ENCODE measurements around the gene WDFY4. TPM values are rescaled to one million over a fixed set of nuclear protein-coding genes. Genes with fewer than 3 reads are reported as not detected.

WDFY4 gene
- total and polyA plus RNA-seq, 9 of the 15 experiments (the other 6 are each of a cell fraction or from before 2014, with no cell fraction given): 0.01 to 0.02 (median 0.01) TPM; not detected in 6

DNA sequence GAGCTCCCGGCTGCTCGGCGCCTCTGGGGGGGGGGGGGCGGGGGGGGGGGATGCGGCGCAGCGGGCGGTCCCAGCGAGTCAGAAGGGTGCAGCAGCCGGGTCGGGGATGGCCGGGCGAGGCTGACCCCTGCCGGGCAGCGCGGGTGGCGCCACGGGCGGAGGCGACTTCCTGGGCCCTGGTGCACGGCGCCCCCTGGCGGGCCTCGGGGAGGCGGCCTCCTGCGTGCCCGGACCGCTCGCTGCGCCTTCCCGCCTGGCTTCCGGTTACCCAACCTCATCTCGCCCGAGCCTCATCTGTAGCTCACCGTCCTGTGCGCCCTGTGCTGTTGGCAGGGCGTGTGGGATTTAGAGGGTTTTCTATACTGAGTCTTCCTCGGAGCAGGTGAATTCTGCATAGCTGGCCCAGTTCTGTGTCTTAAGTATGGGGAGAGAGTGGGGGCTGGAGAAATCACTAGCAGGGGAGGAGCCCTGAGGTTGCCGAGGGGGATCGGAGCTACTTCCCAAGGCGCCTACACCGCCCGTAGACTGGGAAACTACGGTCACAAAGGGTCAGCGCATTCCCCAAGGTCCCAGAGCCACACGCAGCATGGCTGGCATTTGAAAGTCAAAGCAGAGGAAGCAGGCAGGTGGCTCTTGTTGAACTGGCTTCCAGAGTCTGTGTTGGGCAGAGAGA lies 28.3 kb upstream of the WDFY4 start (continued):
- TF ChIP-seq, protein P1, sequence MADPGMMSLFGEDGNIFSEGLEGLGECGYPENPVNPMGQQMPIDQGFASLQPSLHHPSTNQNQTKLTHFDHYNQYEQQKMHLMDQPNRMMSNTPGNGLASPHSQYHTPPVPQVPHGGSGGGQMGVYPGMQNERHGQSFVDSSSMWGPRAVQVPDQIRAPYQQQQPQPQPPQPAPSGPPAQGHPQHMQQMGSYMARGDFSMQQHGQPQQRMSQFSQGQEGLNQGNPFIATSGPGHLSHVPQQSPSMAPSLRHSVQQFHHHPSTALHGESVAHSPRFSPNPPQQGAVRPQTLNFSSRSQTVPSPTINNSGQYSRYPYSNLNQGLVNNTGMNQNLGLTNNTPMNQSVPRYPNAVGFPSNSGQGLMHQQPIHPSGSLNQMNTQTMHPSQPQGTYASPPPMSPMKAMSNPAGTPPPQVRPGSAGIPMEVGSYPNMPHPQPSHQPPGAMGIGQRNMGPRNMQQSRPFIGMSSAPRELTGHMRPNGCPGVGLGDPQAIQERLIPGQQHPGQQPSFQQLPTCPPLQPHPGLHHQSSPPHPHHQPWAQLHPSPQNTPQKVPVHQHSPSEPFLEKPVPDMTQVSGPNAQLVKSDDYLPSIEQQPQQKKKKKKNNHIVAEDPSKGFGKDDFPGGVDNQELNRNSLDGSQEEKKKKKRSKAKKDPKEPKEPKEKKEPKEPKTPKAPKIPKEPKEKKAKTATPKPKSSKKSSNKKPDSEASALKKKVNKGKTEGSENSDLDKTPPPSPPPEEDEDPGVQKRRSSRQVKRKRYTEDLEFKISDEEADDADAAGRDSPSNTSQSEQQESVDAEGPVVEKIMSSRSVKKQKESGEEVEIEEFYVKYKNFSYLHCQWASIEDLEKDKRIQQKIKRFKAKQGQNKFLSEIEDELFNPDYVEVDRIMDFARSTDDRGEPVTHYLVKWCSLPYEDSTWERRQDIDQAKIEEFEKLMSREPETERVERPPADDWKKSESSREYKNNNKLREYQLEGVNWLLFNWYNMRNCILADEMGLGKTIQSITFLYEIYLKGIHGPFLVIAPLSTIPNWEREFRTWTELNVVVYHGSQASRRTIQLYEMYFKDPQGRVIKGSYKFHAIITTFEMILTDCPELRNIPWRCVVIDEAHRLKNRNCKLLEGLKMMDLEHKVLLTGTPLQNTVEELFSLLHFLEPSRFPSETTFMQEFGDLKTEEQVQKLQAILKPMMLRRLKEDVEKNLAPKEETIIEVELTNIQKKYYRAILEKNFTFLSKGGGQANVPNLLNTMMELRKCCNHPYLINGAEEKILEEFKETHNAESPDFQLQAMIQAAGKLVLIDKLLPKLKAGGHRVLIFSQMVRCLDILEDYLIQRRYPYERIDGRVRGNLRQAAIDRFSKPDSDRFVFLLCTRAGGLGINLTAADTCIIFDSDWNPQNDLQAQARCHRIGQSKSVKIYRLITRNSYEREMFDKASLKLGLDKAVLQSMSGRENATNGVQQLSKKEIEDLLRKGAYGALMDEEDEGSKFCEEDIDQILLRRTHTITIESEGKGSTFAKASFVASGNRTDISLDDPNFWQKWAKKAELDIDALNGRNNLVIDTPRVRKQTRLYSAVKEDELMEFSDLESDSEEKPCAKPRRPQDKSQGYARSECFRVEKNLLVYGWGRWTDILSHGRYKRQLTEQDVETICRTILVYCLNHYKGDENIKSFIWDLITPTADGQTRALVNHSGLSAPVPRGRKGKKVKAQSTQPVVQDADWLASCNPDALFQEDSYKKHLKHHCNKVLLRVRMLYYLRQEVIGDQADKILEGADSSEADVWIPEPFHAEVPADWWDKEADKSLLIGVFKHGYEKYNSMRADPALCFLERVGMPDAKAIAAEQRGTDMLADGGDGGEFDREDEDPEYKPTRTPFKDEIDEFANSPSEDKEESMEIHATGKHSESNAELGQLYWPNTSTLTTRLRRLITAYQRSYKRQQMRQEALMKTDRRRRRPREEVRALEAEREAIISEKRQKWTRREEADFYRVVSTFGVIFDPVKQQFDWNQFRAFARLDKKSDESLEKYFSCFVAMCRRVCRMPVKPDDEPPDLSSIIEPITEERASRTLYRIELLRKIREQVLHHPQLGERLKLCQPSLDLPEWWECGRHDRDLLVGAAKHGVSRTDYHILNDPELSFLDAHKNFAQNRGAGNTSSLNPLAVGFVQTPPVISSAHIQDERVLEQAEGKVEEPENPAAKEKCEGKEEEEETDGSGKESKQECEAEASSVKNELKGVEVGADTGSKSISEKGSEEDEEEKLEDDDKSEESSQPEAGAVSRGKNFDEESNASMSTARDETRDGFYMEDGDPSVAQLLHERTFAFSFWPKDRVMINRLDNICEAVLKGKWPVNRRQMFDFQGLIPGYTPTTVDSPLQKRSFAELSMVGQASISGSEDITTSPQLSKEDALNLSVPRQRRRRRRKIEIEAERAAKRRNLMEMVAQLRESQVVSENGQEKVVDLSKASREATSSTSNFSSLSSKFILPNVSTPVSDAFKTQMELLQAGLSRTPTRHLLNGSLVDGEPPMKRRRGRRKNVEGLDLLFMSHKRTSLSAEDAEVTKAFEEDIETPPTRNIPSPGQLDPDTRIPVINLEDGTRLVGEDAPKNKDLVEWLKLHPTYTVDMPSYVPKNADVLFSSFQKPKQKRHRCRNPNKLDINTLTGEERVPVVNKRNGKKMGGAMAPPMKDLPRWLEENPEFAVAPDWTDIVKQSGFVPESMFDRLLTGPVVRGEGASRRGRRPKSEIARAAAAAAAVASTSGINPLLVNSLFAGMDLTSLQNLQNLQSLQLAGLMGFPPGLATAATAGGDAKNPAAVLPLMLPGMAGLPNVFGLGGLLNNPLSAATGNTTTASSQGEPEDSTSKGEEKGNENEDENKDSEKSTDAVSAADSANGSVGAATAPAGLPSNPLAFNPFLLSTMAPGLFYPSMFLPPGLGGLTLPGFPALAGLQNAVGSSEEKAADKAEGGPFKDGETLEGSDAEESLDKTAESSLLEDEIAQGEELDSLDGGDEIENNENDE (IDR thresholded peaks at IDR 0.05; ENCODE audit: low read depth, low read length): no peak
- TF ChIP-seq MAFK (IDR thresholded peaks at IDR 0.05; ENCODE audit: low read length): no peak
- TF ChIP-seq NRF1 (conservative IDR thresholded peaks at IDR 0.05 in 1 of 2, IDR thresholded peaks at IDR 0.05 in 1 of 2): peak in 1 of 2 experiments; percentile 40; a peak in 2 of 4 replicates
- TF ChIP-seq BRD4 (IDR thresholded peaks at IDR 0.05): no peak
- no peak for TF ChIP-seq CBFA2T3 (IDR thresholded peaks at IDR 0.05)
- TF ChIP-seq ZNF75A (CRISPR knock-in tag; IDR thresholded peaks at IDR 0.05): no peak
- peak; percentile 66; the same call in 1 of the 2 replicates for TF ChIP-seq ESRRA (IDR thresholded peaks at IDR 0.05; ENCODE audit: borderline replicate concordance, low read depth)
- peak; percentile 70; the same call in 1 of the 2 replicates for TF ChIP-seq CBFB (CRISPR knock-in tag; IDR thresholded peaks at IDR 0.05)
- no peak for TF ChIP-seq PHF20 (IDR thresholded peaks at IDR 0.05; ENCODE audit: partially characterized antibody)
- no peak for TF ChIP-seq ZNF76 (CRISPR knock-in tag; IDR thresholded peaks at IDR 0.05; ENCODE audit: borderline replicate concordance)
- no peak for TF ChIP-seq NCOA2 (IDR thresholded peaks at IDR 0.05; ENCODE audit: partially characterized antibody in 2 of 2)
- no peak for TF ChIP-seq POLR2B (IDR thresholded peaks at IDR 0.05; ENCODE audit: low read depth, partially characterized antibody)
- no peak for TF ChIP-seq MYBL2 (IDR thresholded peaks at IDR 0.05; ENCODE audit: low read depth)
- TF ChIP-seq MYBL2 (CRISPR knock-in tag; IDR thresholded peaks at IDR 0.05; ENCODE audit: borderline replicate concordance): no peak
- TF ChIP-seq C11orf30 (IDR thresholded peaks at IDR 0.05; ENCODE audit: low read depth): no peak
- no peak for TF ChIP-seq PRPF4 (IDR thresholded peaks at IDR 0.05; ENCODE audit: insufficient read depth, low read depth, low read length, poor library complexity, severe bottlenecking)
- no peak for TF ChIP-seq MCM7 (IDR thresholded peaks at IDR 0.05)
- no peak for TF ChIP-seq ZNF140 (CRISPR knock-in tag; IDR thresholded peaks at IDR 0.05)
- no peak for TF ChIP-seq SMARCA4 (IDR thresholded peaks at IDR 0.05)
